ENCODE results near the gene NF1. TPM values are rescaled to one million over a fixed set of nuclear protein-coding genes. Genes with fewer than 3 reads are reported as not detected.

Gene NF1
- total RNA-seq, 1 experiment from 2014 or later = 35.4 TPM

DNA sequence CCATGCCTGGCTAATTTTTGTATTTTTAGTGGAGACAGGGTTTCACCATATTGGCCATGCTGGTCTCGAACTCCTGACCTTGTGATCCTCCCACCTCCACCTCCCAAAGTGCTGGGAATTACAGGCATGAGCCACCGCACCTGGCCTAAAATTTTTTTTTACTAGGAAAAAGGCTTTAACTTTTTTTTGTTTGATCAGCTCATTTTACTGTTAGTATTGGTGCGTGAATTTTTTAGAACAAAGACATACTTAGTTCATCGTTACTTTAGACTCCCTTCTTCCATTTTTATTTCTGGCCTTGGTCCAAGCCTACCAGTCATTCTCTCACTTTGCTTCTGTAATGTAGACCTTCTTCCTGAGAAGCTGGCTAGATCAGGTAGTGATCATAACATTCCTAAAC lies 271.3 kb downstream of the NF1 start (continued):
- TF ChIP-seq, protein P1, sequence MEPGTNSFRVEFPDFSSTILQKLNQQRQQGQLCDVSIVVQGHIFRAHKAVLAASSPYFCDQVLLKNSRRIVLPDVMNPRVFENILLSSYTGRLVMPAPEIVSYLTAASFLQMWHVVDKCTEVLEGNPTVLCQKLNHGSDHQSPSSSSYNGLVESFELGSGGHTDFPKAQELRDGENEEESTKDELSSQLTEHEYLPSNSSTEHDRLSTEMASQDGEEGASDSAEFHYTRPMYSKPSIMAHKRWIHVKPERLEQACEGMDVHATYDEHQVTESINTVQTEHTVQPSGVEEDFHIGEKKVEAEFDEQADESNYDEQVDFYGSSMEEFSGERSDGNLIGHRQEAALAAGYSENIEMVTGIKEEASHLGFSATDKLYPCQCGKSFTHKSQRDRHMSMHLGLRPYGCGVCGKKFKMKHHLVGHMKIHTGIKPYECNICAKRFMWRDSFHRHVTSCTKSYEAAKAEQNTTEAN (CRISPR knock-in tag; IDR thresholded peaks at IDR 0.05) = no peak
- TF ChIP-seq NR2C2 (CRISPR knock-in tag; IDR thresholded peaks at IDR 0.05) = no peak
- TF ChIP-seq, protein P2, sequence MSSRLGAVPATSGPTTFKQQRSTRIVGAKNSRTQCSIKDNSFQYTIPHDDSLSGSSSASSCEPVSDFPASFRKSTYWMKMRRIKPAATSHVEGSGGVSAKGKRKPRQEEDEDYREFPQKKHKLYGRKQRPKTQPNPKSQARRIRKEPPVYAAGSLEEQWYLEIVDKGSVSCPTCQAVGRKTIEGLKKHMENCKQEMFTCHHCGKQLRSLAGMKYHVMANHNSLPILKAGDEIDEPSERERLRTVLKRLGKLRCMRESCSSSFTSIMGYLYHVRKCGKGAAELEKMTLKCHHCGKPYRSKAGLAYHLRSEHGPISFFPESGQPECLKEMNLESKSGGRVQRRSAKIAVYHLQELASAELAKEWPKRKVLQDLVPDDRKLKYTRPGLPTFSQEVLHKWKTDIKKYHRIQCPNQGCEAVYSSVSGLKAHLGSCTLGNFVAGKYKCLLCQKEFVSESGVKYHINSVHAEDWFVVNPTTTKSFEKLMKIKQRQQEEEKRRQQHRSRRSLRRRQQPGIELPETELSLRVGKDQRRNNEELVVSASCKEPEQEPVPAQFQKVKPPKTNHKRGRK (CRISPR knock-in tag; IDR thresholded peaks at IDR 0.05; ENCODE audit: borderline replicate concordance) = no peak
- no peak for TF ChIP-seq MXD4 (CRISPR knock-in tag; IDR thresholded peaks at IDR 0.05; ENCODE audit: borderline replicate concordance)
- no peak for TF ChIP-seq HMGA2 (CRISPR knock-in tag; IDR thresholded peaks at IDR 0.05)
- no peak for TF ChIP-seq FOXJ3 (CRISPR knock-in tag; IDR thresholded peaks at IDR 0.05; ENCODE audit: borderline replicate concordance)

DNA sequence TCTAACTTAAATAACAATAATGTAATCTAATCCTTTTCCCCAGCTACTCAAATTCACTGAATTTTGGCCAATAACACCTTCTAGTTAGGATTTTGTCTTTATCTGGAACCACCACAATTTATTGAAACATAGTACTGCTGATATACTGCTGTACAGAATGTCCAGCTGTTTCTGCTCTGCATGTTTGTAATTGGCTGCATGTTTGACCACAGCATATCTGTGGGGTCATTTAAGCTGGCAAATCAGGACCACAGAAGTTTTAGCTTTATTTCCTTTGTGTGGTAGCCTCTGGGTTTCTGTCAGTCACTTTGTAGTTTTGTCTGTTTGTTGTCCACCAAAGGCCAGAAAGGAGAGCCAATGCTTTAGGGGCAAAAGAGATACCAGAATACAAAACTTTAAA lies 274.5 kb downstream of the NF1 start:
- POLR2A ChIA-PET = no interaction called here
- H3K9me3 Mint-ChIP-seq = no peaks in the 10 kb centered on the region
- ATAC-seq (no peak), DNase-seq (ENCODE audit: low spot score) (no peak)
- 0 out of 2 replicates have a peak overlapping the region, but pooled peaks have one; percentile 51 for H3K27ac Mint-ChIP-seq
- peaks cover 9% of the 10 kb centered on the region for H3K4me1 Mint-ChIP-seq
- H3K36me3 Mint-ChIP-seq = peaks cover under 1% of the 10 kb centered on the region; the same call in 1 of the 2 replicates
- H3K27me3 Mint-ChIP-seq (ENCODE audit: low read depth) = no peaks in the 10 kb centered on the region
- no peak overlapping the region for H3K4me3 Mint-ChIP-seq
- no peak for TF ChIP-seq NR2C2 (CRISPR knock-in tag; IDR thresholded peaks at IDR 0.05)
- TF ChIP-seq TP53 (CRISPR knock-in tag; IDR thresholded peaks at IDR 0.05) = no peak
- TF ChIP-seq, protein P3, sequence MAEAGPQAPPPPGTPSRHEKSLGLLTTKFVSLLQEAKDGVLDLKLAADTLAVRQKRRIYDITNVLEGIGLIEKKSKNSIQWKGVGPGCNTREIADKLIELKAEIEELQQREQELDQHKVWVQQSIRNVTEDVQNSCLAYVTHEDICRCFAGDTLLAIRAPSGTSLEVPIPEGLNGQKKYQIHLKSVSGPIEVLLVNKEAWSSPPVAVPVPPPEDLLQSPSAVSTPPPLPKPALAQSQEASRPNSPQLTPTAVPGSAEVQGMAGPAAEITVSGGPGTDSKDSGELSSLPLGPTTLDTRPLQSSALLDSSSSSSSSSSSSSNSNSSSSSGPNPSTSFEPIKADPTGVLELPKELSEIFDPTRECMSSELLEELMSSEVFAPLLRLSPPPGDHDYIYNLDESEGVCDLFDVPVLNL (CRISPR knock-in tag; IDR thresholded peaks at IDR 0.05; ENCODE audit: borderline replicate concordance, low read depth) = no peak
- no peak for TF ChIP-seq ATF1 (CRISPR knock-in tag; IDR thresholded peaks at IDR 0.05)
- no peak for TF ChIP-seq ZNF416 (CRISPR knock-in tag; IDR thresholded peaks at IDR 0.05)
- TF ChIP-seq ZNF423 (CRISPR knock-in tag; IDR thresholded peaks at IDR 0.05) = no peak
- TF ChIP-seq ZNF317 (CRISPR knock-in tag; IDR thresholded peaks at IDR 0.05; ENCODE audit: borderline replicate concordance, low read depth) = no peak
- TF ChIP-seq, protein P4, sequence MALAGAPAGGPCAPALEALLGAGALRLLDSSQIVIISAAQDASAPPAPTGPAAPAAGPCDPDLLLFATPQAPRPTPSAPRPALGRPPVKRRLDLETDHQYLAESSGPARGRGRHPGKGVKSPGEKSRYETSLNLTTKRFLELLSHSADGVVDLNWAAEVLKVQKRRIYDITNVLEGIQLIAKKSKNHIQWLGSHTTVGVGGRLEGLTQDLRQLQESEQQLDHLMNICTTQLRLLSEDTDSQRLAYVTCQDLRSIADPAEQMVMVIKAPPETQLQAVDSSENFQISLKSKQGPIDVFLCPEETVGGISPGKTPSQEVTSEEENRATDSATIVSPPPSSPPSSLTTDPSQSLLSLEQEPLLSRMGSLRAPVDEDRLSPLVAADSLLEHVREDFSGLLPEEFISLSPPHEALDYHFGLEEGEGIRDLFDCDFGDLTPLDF (CRISPR knock-in tag; IDR thresholded peaks at IDR 0.05) = no peak
- CTCF ChIA-PET = interaction anchor here (0.7 to 1.2 kb wide), 3 partner anchors 20 to 301 kb away, joined by 3 to 8 read pairs (median 4); no protein-coding TSS in a partner anchor

DNA sequence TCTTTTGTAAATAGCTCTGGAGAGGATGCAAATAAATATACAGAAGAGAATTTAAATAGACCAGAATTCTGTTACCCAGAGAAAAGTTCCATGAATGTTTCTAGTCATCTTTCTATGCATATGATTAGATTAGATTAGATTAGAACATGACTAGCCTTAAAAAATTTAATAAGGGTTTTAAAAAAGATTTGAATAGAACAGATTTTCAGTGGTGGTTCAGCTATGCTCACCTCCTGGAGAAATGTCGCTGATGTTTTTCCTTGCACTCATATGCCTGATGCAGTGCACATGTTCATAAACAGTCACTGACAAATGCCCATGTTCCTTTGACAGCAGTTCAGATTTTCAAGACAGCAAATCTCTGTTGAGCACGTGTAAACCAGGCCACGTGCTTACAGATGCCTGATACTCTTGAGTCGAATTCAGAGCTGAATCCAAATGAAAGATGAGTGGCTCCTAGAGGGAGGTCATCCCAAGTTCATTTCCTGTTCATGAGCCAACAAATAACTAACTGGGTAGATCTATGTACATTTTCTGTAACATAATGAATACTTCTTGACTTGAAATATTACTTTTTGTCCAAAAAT lies 276.8 kb downstream of the NF1 start:
- DNase-seq (ENCODE audit: low spot score) (no peak), ATAC-seq (no peak)
- H3K4me3 Mint-ChIP-seq = no peak overlapping the region
- no peak overlapping the region for H3K27ac Mint-ChIP-seq
- no peaks in the 10 kb centered on the region for H3K27me3 Mint-ChIP-seq (ENCODE audit: low read depth)
- H3K9me3 Mint-ChIP-seq = no peaks in the 10 kb centered on the region
- no peaks in the 10 kb centered on the region for H3K36me3 Mint-ChIP-seq
- ChIA-PET CTCF (interaction anchor here (0.9 to 1.7 kb wide), 4 partner anchors 9 to 146 kb away, joined by 3 to 8 read pairs (median 4); no protein-coding TSS in a partner anchor), POLR2A (no interaction called here)
- peaks cover 16% of the 10 kb centered on the region for H3K4me1 Mint-ChIP-seq
- TF ChIP-seq, protein P5, sequence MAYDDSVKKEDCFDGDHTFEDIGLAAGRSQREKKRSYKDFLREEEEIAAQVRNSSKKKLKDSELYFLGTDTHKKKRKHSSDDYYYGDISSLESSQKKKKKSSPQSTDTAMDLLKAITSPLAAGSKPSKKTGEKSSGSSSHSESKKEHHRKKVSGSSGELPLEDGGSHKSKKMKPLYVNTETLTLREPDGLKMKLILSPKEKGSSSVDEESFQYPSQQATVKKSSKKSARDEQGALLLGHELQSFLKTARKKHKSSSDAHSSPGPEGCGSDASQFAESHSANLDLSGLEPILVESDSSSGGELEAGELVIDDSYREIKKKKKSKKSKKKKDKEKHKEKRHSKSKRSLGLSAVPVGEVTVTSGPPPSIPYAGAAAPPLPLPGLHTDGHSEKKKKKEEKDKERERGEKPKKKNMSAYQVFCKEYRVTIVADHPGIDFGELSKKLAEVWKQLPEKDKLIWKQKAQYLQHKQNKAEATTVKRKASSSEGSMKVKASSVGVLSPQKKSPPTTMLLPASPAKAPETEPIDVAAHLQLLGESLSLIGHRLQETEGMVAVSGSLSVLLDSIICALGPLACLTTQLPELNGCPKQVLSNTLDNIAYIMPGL (CRISPR knock-in tag; IDR thresholded peaks at IDR 0.05) = no peak
- TF ChIP-seq ZNF232 (CRISPR knock-in tag; IDR thresholded peaks at IDR 0.05) (no peak), ESRRA (CRISPR knock-in tag; IDR thresholded peaks at IDR 0.05; ENCODE audit: borderline replicate concordance) (no peak), SMAD4 (CRISPR knock-in tag; IDR thresholded peaks at IDR 0.05) (no peak), CBFB (CRISPR knock-in tag; IDR thresholded peaks at IDR 0.05; ENCODE audit: low read depth) (no peak), KAT7 (CRISPR knock-in tag; IDR thresholded peaks at IDR 0.05; ENCODE audit: borderline replicate concordance) (no peak), SOX15 (CRISPR knock-in tag; IDR thresholded peaks at IDR 0.05) (no peak), RELA (CRISPR knock-in tag; IDR thresholded peaks at IDR 0.05; ENCODE audit: borderline replicate concordance) (no peak)
- TF ChIP-seq, protein P3 (CRISPR knock-in tag; IDR thresholded peaks at IDR 0.05; ENCODE audit: borderline replicate concordance, low read depth) = no peak
- TF ChIP-seq, protein P6, sequence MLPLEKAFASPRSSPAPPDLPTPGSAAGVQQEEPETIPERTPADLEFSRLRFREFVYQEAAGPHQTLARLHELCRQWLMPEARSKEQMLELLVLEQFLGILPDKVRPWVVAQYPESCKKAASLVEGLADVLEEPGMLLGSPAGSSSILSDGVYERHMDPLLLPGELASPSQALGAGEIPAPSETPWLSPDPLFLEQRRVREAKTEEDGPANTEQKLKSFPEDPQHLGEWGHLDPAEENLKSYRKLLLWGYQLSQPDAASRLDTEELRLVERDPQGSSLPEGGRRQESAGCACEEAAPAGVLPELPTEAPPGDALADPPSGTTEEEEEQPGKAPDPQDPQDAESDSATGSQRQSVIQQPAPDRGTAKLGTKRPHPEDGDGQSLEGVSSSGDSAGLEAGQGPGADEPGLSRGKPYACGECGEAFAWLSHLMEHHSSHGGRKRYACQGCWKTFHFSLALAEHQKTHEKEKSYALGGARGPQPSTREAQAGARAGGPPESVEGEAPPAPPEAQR (CRISPR knock-in tag; IDR thresholded peaks at IDR 0.05) = no peak
- TF ChIP-seq, protein P1 (CRISPR knock-in tag; IDR thresholded peaks at IDR 0.05) = no peak
